Activated T-helper 1 cell treated with Interleukin-2 at 50 U/mL for 16 hours (primary cell): ENCODE measurements around the gene LGALS7.

ENCODE experiments used
- DNase-seq: peaks from one replicate; pipeline ENCODE4 v3.0.0-alpha.2; 2020; ENCODE audit warnings: low read depth

Gene LGALS7

GRCh38 chr19:38739440-38740256 lies 33.7 kb downstream of the LGALS7 start:
- DNase-seq: no peak

DNA sequence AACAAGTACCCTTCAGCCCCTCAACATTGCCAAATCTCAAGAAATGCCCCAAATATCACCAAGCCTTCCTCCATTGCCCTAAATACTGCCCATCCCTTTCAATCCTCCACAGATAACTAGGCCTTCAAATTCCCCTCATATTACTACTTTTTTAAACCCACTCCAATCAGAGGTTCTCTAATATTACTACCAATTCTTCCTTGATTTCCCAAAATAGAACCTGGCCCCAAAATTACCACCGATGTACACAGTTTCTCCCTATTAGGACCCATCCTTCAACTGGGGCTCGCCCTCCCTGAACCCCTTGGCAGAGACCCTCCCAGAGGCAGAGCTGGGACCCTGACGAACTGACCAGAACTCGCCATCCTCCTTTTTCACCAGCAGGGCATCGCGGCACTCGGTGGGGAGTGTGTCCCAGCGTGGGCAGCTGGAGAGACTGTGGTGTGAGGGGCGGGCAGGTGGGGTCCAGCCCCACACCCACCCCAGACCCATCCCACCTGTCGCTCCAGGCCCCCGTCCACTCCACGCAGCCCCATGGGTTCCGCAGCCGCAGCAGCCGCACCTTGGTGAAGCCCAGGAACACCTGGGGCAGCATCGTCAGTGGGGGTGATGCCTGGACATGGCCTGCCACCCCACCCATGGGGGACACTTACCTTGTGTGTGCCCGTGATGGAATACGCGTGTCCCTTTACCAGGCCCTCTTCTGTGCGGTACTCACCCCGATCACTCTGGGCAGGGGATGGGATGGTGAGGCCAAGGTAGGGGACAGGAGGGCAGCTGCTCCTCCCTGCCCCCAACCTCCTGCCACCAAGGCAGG lies 35.2 kb downstream of the LGALS7 start:
- no peak for DNase-seq

GRCh38 chr19:38737281-38737865 lies 35.9 kb downstream of the LGALS7 start:
- DNase-seq: no peak

DNA sequence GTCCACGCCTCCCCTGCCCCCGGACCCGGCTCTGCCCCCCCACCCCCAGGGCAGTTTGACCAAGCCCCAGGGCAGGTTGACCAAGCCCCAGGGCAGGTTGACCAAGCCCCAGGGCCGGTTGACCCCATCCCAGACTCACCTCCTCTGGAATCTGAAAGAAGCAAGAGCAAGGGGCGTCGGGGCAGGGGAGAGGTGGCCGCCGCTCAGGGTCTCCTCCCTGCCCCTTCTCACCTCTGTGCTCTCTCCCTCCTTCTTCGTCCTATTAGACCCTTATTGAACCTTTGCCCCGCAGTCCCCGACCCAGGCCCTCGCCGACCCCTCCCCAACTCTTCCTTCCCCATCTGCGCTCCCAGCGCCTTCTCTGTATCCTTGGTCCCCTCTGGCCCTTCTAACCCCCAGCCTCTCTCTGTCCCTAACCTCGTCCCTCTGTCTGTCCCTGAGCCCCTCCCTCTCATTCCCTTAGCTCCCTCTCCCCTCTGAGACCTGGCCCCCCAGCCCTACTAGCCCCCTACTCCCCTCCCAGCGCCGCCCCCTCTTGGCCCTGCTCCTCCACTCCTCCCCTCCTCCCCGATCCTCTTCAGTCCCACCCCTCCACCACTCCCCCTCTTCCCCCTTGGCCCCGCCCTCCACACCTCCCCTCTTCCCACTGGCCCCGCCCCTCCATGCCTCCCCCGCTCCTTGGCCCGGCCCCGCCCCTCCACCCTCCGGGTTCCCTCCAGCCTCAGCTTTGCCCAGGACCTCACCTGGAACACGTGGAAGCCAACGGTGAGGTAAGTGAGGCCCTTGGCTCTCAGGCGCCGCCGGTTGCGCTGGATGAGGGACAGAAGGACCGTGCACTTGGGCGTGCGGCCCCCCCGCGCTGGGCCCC lies 36.7 kb downstream of the LGALS7 start:
- peak; percentile 37 for DNase-seq

DNA sequence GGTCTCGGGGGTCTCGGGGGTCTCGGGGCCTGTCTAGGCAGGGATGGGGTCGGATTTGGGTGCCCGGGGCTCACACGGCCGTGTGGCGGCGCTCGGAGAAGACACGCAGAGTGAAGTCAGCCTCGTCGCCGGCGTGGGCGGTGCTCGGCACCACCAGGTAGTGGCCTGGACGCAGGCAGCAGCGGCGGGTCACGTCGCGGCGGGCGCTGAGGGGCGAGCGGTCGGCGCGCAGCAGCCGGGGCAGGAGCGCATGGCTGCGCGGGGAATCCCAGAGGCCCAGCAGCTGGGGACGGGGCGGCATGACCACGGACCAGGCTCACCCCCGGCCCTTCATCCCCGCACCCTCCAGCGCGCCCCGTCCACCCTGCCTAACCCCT lies 37.3 kb downstream of the LGALS7 start:
- DNase-seq: peak; percentile 38

DNA sequence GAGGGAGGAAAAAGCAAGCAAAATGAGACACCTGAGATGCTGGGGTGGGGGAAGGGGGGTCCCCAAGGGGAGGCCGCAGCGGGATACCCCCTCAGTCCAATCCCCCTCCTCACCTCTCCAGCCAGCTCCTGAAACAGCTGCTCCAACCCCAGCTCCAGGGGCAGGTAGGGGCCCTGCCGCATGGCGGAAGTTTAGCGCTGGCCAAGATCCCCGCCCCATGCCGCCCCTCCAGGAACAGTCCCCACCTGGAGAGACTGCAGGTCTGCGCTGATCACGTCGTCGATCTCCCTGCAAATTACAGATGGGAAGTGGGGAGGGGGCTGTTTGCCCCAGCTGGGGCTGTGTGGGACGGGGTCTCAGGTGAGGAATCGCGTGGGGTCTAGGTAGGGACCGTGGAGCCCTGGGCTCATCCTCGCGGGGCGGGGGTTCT lies 38.0 kb downstream of the LGALS7 start:
- DNase-seq: no peak

GRCh38 chr19:38734426-38735256 lies 38.7 kb downstream of the LGALS7 start:
- no peak for DNase-seq

GRCh38 chr19:38734176-38734425 lies 39.2 kb downstream of the LGALS7 start:
- no peak for DNase-seq

- DNase-seq: no peak
Measured at GRCh38 chr19:38733493-38734175, 39.7 kb downstream of the LGALS7 start.

- no peak for DNase-seq
Measured at GRCh38 chr19:38733241-38733492, 40.1 kb downstream of the LGALS7 start.

DNA sequence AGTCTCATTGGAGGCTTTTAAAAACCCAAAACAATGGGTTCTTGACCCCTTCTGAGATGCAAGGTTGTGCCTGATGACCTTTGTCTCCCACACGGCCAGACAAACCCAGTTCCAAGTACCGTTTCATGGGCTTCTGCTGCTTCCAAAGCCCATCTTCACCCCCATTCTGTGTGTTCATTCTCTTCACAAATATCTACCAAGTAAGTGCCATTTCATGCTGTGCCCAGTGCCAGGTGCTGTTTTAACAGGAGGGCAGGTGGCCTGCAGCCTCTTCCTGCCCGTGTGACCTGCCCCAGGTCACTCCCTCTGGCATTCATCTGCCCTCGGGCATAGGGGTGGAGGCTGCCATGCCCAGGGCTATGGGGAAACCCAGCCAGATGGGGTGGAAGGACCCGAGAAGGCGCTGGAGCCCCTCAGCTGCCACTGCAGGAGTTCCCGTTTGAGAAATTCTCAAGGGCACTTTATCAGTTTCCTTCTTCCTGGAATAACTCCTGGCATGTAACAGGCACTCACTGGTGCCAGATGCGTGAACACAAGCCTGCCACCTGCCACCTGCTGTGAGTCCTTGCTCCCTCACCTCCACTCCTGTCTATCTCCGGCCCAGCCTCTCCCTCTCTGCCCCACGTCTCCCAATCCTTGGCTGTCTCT lies 41.5 kb downstream of the LGALS7 start:
- DNase-seq: no peak

DNA sequence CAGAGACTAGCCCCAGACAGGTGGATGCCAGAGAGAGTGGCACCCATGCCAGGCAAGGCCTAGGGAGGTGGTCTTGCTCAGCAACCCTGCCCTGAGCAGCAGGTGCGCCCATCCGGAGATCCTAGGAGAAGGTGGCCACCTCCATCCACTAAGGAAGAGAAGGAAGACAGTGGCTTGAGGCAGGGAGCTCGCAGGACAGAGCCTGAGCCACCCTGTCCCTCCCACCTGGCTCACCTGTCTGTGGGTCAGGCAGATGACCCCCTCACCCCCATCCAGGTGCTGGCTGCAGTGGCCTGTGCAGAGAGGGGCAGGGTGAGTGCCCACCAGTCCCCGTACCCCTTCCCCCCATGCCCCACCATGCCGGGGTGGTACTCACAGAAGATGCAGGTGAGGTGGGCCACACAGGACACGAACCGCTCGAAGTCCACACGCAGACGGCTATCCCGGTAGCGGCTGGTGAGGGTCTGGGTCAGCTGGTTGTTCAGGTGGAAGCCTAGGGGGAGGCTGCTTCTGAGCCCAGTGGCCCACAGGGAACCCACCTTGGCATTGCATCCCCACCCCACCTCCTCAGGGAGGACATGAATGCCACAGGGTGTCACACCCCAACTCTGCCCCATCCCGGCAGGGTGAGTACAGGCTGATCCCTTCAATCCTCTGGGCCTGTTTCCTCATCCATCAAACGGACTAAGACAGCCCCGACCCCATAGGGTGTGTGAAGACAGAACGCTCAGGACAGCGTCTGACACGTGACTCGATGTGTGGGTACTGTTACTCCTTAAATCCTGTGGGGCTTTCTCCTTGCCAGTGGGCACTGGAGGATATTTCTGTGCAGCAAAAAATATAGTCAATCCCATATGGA lies 42.4 kb downstream of the LGALS7 start:
- no peak for DNase-seq

GRCh38 chr19:38730470-38730730 lies 42.9 kb downstream of the LGALS7 start:
- no peak for DNase-seq

DNA sequence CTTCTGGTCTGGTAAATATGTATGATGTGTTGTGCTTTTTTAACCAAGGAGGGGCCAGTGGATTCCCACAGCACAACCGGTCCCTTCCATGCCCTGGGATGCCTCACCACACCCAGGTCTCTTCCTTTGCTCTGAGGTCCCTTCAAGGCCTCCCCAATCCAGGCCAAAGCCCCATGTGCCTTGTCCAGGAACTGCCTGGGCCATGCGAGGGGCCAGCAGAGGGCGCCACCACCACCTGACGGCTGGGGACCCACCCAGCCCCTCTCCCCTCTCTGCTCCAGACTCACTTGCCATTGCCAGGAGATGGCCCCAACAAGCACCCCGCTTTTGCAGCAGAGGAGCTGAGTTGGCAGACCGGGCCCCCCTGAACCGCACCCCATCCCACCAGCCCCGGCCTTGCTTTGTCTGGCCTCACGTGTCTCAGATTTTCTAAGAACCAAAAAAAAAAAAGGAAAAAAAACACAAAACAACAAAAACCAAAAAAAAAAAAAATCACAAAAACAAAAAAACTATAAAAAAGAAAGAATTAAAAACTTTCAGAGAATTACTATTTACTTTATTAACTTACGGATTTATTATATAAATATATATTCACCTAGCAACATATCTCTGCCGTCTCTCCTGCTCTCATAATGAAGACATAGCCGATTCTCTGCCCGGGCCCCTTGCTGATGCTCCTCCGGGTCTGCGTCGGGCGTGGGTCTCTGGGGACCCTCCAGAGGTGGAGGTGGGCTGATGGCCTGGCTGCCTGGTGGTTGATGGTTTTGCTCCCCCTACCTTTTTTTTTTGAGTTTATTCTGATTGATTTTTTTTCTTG lies 43.5 kb downstream of the LGALS7 start:
- peak; percentile 60 for DNase-seq

GRCh38 chr19:38728752-38729541 lies 44.4 kb downstream of the LGALS7 start:
- no peak for DNase-seq

GRCh38 chr19:38727868-38728660 lies 45.3 kb downstream of the LGALS7 start:
- DNase-seq: no peak

- DNase-seq: no peak
Measured at GRCh38 chr19:38727306-38727867, 45.9 kb downstream of the LGALS7 start.
